Lower lobe of right lung (tissue), 2 donors: ENCODE results near the gene MACIR. TPM values are rescaled to one million over a fixed set of nuclear protein-coding genes. Genes with fewer than 3 reads are reported as not detected.

Experiments used
- ATAC-seq, 2 donors: fragments of 200-7000 bp; cut with Tn5 transposase; one replicate each; pipeline ENCODE4 v1.9.1; 2020 to 2022; ENCODE audit warnings: mild to moderate bottlenecking in 2 of 2, moderate library complexity in 2 of 2
- DNase-seq: peaks from one replicate; pipeline ENCODE4 v3.0.0-alpha.2; 2020
- H3K27ac ChIP-seq: fragments of 200-600 bp; one replicate; pipeline ENCODE4 v1.8.0; 2022
- H3K27me3 ChIP-seq: fragments of 200-600 bp; one replicate; pipeline ENCODE4 v1.8.0; 2022; ENCODE audit warnings: low read depth
- H3K36me3 ChIP-seq: fragments of 200-600 bp; one replicate; pipeline ENCODE4 v1.8.0; 2022; ENCODE audit warnings: mild to moderate bottlenecking
- H3K4me1 ChIP-seq: fragments of 200-600 bp; one replicate; pipeline ENCODE4 v1.8.0; 2022
- H3K4me3 ChIP-seq: fragments of 200-600 bp; one replicate; pipeline ENCODE4 v1.8.0; 2022; ENCODE audit warnings: mild to moderate bottlenecking
- H3K9me3 ChIP-seq: fragments of 200-600 bp; one replicate; pipeline ENCODE4 v1.8.0; 2022
- CTCF ChIP-seq: fragments of 200-600 bp; IDR thresholded peaks from one replicate; pipeline ENCODE4 v1.8.0; 2022; ENCODE audit warnings: antibody characterized with exemption, mild to moderate bottlenecking
- intact Hi-C: fragments of 100-400 bp; cut with DNase I; formaldehyde crosslinking; loops from one replicate; pipeline ENCODE4 v1.11.0; 2022
- total RNA-seq: library from RNA; stranded (reverse); fragmentation: NEBNext Ultra II Directional; extraction: Animal tissue kit (Norgen Biotek cat#: 25700); gene quantifications from one replicate; pipeline ENCODE4 v1.2.1, GENCODE V29; 2021
- donor health status: DM: no; HTN: yes; CAD: no; lungs with severe emphysema.

The MACIR gene
- total RNA-seq, 1 donor from 2014 or later, result 4.9 TPM

GRCh38 chr5:103291606-103292005 is 33.0 kb downstream of the MACIR start:
- H3K27ac ChIP-seq, result no peak overlapping the region
- no peak for TF ChIP-seq CTCF

GRCh38 chr5:103293099-103293498 is 34.5 kb downstream of the MACIR start:
- no peak for ATAC-seq
- no peak overlapping the region for H3K4me3 ChIP-seq
- intact Hi-C loops, result no loop called here
- H3K4me1 ChIP-seq, result no peaks in the 10 kb centered on the region
- no peaks in the 10 kb centered on the region for H3K36me3 ChIP-seq
- no peaks in the 10 kb centered on the region for H3K9me3 ChIP-seq
- H3K27me3 ChIP-seq, result no peaks in the 10 kb centered on the region
- no peak overlapping the region for H3K27ac ChIP-seq
- DNase-seq, result no peak
- no peak for TF ChIP-seq CTCF

More at GRCh38 chr5:103291606-103292005, 33.0 kb downstream of the MACIR start:
- Histone ChIP-seq H3K9me3 (no peaks in the 10 kb centered on the region), H3K4me1 (no peaks in the 10 kb centered on the region), H3K27me3 (no peaks in the 10 kb centered on the region), H3K36me3 (no peaks in the 10 kb centered on the region), H3K4me3 (no peak overlapping the region)
- no peak for DNase-seq
- intact Hi-C loops, result no loop called here
- ATAC-seq, result no peak

- Histone ChIP-seq H3K27me3 (no peaks in the 10 kb centered on the region), H3K36me3 (no peaks in the 10 kb centered on the region), H3K9me3 (no peaks in the 10 kb centered on the region), H3K4me3 (no peak overlapping the region), H3K4me1 (no peaks in the 10 kb centered on the region), H3K27ac (no peak overlapping the region)
- intact Hi-C loops, result no loop called here
- ATAC-seq, result no peak
- no peak for TF ChIP-seq CTCF
- no peak for DNase-seq
Observed at GRCh38 chr5:103293719-103294118, 35.2 kb downstream of the MACIR start.

GRCh38 chr5:103294906-103295305 is 36.3 kb downstream of the MACIR start:
- Histone ChIP-seq H3K36me3 (no peaks in the 10 kb centered on the region), H3K4me3 (no peak overlapping the region), H3K9me3 (no peaks in the 10 kb centered on the region), H3K27me3 (no peaks in the 10 kb centered on the region), H3K4me1 (no peaks in the 10 kb centered on the region), H3K27ac (no peak overlapping the region)
- DNase-seq, result no peak
- no peak for ATAC-seq
- intact Hi-C loops, result no loop called here
- no peak for TF ChIP-seq CTCF

- H3K36me3 ChIP-seq, result no peaks in the 10 kb centered on the region
- no peak for DNase-seq
- no peaks in the 10 kb centered on the region for H3K4me1 ChIP-seq
- ATAC-seq, result no peak
- no peak overlapping the region for H3K4me3 ChIP-seq
- intact Hi-C loops, result no loop called here
- TF ChIP-seq CTCF, result no peak
- H3K27ac ChIP-seq, result no peak overlapping the region
- H3K27me3 ChIP-seq, result no peaks in the 10 kb centered on the region
- H3K9me3 ChIP-seq, result no peaks in the 10 kb centered on the region
Observed at GRCh38 chr5:103295424-103295823, 36.9 kb downstream of the MACIR start.

GRCh38 chr5:103295871-103296270 is 37.3 kb downstream of the MACIR start:
- intact Hi-C loops, result no loop called here
- no peak for TF ChIP-seq CTCF

More at GRCh38 chr5:103295871-103296270, 37.3 kb downstream of the MACIR start:
- ATAC-seq, result no peak
- Histone ChIP-seq H3K4me1 (no peaks in the 10 kb centered on the region), H3K36me3 (no peaks in the 10 kb centered on the region), H3K27me3 (no peaks in the 10 kb centered on the region), H3K27ac (no peak overlapping the region), H3K4me3 (no peak overlapping the region), H3K9me3 (no peaks in the 10 kb centered on the region)
- no peak for DNase-seq
